Kidney tubule cell (primary cell): ENCODE results near the gene EGR4.
"Not testable (repeated sequence)": the region's sequence is repeated elsewhere in the genome, so short reads cannot be mapped to it uniquely, and the experiment has no call there.

ENCODE experiments used
- DNase-seq: peaks from one replicate; pipeline ENCODE4 v3.0.0-alpha.2; 2018; ENCODE audit warnings: low spot score

The EGR4 gene

GRCh38 chr2:73263540-73264331 lies 29.6 kb downstream of the EGR4 start:
- DNase-seq, result no peak

- not testable (repeated sequence) for DNase-seq
These were observed 30.5 kb downstream of the EGR4 start for GRCh38 chr2:73262691-73263429.

- no peak for DNase-seq
These were observed 31.2 kb downstream of the EGR4 start for GRCh38 chr2:73262108-73262651.

DNA sequence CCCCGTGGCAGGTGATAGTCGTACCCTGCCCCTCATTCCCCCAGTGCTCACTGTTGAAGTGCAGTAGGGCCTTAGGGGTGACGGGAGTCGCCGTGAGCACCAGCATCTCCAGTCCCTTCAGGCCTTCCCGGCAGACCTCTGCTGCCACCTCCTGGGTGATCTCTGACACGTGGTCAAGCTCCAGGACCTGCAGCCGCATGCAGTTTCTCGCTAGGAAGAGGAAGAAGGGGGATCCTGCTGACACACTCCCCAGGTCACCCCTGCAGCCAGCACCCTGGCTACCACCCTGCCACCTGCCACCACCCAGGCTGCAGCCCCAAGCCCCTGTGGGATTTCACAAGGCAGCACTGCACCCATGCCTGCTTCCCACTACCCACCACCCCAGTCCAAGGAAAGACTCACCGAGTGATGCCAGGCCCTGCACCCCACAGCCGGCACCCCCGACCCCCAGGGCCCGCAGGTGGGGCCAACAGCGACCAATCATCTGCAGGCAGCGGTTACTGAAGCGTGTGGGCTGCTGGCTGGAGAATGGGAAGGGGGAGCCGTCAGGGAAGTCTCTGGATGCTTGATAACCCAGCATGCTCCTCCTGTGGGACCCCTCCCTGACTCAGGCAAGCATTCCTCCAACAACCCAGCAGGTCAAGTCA lies 32.9 kb downstream of the EGR4 start:
- DNase-seq, result peak; percentile 63

DNA sequence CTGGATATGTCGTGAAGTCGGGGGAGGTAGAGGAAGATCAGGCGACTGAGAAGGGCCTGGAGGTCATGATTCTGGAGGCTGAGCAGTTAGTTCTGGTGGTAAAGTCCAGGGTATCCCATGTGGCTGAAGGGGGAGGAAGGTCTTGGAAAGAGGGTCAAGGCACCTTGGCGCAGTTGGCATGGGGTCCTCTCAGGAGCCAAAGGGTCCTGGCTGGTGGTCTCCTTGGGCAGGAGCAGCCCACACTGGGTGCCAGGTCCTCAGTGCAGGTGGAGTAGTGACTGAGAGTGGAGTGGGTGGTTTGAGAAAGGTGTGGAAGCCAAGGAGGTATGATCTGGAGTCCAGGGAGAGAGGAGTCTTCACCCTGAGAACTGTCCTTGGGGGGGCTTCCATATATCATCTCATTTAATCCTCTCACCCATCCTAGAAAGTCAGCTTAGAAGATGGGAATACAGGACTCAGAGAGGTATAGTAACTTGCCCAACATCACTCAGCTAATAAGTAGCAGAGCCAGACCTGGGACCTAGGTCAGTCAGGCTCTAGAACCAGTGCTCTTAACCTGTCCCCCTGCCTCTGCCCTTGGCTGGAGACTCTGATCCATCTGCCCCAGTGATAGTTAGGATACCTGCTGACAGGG lies 33.5 kb downstream of the EGR4 start:
- no peak for DNase-seq

- no peak for DNase-seq
These were observed 34.1 kb downstream of the EGR4 start for GRCh38 chr2:73259276-73259675.

GRCh38 chr2:73258913-73259215 lies 34.5 kb downstream of the EGR4 start:
- DNase-seq, result no peak

DNA sequence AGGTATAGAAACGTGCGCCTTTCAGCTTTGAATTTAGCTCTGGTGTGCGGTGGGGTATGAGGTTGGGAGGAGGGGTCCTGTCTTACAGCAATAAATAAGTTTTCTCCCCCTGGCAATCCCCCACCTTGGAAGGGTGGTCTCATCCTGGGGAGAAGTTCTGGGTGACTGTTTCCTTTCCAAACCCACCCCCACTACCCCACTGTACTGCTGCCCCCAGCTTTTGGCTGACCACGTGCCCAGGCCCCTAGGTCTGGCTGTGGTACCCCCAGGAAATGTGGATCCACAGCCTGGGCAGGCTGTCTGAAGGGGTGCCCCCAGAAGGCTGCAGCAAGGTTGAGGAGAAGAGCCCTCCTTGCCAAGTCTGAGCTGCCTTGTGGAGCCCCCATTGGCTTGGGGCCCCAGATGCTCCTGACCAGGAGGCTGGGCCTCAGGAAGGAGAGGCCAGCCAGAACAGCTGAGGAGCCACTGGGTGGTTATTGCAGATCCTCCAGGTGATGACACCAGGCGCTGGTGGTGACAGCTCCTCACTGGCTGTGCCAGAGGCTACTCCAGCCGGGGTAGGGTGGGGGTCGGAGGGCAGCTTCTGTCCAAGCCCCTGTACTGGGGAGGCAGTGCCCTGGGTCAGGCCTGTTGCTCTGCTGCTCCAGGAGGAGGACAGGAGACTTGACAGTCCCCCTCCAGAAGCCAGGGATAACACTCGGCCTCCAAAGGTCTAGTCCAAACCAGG lies 35.0 kb downstream of the EGR4 start:
- DNase-seq, result no peak

GRCh38 chr2:73257425-73258125 lies 35.8 kb downstream of the EGR4 start:
- no peak for DNase-seq

- no peak for DNase-seq
These were observed 36.3 kb downstream of the EGR4 start for GRCh38 chr2:73257021-73257420.

DNA sequence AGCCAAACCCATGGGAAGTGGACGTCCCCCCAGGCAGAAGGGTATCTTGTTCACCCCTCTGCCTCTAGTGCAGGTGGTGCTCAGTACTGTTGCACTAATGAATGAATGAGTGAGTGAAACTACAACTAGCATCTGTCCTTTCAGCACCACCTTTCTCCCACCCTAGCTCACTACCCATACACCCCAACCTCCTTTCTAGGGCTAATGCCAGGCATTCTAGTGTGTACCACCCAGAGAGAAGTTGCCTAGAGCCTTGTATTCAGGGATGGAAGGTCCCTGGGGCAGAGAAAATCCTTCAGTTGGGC lies 36.8 kb downstream of the EGR4 start:
- DNase-seq, result no peak

DNA sequence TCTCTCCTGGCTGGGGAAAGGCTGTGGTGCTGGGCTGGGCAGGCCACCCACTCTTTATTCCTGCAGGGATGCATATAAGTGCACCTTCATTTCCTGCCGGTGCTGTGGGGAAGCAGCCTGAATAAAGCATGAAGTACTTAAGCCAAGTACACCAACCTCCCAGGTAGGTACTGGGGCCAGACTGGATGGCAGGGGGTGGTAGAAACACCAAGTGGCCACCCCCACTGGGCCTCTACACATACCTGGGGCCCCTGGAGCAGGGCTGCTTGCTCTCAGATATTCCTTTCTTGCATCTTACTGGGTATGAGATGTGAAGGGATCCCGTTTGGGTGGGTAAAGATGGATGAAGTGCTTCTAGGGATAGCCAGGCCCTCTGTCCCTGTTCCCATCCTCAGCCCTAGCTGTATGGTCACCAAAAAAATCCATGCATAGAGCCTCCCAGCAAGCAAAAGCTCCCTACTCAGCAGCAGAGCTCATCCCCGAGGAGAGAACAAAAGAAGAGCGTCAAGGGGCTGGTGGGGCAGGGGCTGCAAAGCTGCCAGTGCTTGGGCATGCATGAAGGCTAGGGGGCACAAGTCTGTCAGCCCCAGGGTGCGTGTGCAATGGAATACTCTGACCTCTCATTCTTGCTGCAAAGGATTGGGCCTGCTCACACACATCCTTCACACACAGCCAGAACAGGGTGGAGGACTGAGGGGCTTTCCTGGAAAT lies 37.3 kb downstream of the EGR4 start:
- DNase-seq, result no peak

DNA sequence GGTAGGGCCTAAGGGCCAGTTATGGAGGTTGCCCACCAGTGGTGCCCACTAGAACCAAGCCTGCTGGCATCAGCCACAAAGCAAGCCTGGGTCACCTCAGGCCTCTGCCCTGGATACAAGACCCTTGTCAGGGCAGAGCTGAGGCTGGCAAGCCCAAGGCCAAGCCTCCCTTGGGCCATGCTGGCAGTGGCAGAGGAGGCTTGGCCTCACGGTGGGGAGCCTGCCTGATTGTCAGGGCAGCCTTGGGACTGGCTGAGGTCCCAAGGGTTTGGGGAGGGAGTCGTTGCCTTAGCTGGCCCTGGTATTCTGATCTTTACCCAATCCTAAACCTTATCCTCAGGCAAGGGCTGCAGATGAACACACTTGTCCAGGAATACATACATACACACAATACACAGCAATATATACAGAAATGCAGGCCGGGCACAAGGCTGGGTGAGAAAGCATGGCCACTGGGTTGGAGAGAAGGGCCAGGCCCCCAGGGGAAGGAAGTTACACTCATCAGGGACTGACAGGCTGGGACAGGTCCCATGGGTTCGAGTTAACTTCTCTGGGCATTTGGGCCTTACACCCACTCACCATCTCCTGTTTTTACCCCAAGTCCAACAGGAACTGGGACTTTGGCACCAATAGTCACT lies 38.2 kb downstream of the EGR4 start:
- DNase-seq, result no peak

- DNase-seq, result no peak
These were observed 38.9 kb downstream of the EGR4 start for GRCh38 chr2:73254343-73255006.

DNA sequence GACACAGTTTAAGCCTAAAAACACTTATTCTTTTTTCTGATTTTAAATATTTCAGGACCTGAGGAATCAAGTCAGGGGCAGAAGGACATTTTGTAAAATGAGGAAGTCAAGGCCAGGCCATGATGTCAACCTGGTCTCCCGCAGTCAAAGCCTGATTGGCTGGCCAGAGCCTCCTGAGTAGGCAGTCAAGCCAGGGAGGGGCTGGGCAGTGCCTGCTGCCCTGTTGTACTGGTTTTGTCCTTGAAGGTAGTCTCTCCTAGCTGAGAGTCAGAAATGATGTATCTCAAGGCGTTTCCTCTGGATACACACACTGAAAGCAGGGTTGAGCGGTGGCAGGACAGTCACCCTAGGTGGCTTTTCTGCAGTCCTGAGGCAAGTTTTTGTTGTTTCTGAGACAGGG lies 39.4 kb downstream of the EGR4 start:
- DNase-seq, result no peak

GRCh38 chr2:73253400-73253799 lies 39.9 kb downstream of the EGR4 start:
- no peak for DNase-seq

GRCh38 chr2:73252238-73253027 lies 40.9 kb downstream of the EGR4 start:
- no peak for DNase-seq

- DNase-seq, result no peak
These were observed 42.2 kb downstream of the EGR4 start for GRCh38 chr2:73250872-73251846.
